Measurements from ENCODE around the gene SKAP2. TPM values are rescaled to one million over a fixed set of nuclear protein-coding genes. Genes with fewer than 3 reads are reported as not detected.
A peak's percentile ranks its signal among the peaks of the same experiment; 100 is the strongest.

SKAP2 gene
- total RNA-seq, 1 experiment from 2014 or later: 9.6 TPM

DNA sequence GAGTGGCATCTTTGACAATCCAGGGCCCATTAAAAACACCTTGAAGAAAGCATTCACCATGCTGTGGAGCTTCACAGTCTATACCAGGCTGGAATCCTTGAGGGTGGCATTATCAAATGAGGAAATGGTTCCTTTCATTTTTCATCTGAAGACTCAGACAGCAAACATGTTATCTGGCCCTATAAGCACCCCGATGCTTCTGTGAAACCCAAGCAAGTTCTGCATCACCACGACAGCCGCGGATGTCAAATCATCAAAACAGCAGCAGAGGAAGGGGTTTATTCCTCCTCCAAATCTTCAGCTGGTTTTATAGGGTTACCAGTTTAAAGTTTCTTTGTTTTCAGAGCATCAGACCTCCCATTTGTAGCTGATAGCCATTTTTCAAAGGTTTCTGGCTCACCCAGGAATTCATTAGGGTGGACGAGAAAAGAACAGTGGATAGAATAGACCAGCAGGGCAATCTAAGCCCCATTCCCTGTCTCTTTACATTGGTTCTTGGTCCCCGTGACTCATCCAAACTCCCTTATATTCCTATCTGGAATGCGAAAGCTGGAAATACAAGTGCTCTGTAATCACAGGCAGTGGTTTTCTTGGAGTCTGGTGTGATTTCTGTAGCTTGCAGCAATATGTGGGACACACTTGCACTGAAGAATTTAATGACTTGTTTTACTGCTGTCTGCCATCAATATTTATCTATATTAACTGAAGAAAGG lies 217.9 kb downstream of the SKAP2 start:
- Histone ChIP-seq H4K20me1 (ENCODE audit: low read length) (no peaks in the 10 kb centered on the region), H3F3A (ENCODE audit: low read length, unreplicated experiment) (no peaks in the 10 kb centered on the region), H2AFZ (ENCODE audit: low read length) (no peak overlapping the region), H3K4me2 (ENCODE audit: low read length) (no peak overlapping the region), H3K4me1 (ENCODE audit: insufficient read depth, low read length) (peaks cover 26% of the 10 kb centered on the region), H3K36me3 (ENCODE audit: low read depth, low read length) (no peaks in the 10 kb centered on the region), H3K4me3 (ENCODE audit: low read length) (no peak overlapping the region), H3K27me3 (ENCODE audit: low read length) (no peaks in the 10 kb centered on the region), H3K27ac (ENCODE audit: low read length) (no peak overlapping the region), H3K9me2 (replicated peaks; ENCODE audit: low read length) (no peaks in the 10 kb centered on the region), H3K9me3 (ENCODE audit: low read length) (no peaks in the 10 kb centered on the region), H3K79me2 (ENCODE audit: low read length) (no peaks in the 10 kb centered on the region), H3K9ac (ENCODE audit: low read length) (no peak overlapping the region)
- POLR2A ChIA-PET (ENCODE audit: unreplicated experiment): no interaction called here
- CTCF ChIA-PET: no interaction called here
- TF ChIP-seq, protein P1, sequence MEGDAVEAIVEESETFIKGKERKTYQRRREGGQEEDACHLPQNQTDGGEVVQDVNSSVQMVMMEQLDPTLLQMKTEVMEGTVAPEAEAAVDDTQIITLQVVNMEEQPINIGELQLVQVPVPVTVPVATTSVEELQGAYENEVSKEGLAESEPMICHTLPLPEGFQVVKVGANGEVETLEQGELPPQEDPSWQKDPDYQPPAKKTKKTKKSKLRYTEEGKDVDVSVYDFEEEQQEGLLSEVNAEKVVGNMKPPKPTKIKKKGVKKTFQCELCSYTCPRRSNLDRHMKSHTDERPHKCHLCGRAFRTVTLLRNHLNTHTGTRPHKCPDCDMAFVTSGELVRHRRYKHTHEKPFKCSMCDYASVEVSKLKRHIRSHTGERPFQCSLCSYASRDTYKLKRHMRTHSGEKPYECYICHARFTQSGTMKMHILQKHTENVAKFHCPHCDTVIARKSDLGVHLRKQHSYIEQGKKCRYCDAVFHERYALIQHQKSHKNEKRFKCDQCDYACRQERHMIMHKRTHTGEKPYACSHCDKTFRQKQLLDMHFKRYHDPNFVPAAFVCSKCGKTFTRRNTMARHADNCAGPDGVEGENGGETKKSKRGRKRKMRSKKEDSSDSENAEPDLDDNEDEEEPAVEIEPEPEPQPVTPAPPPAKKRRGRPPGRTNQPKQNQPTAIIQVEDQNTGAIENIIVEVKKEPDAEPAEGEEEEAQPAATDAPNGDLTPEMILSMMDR (conservative IDR thresholded peaks at IDR 0.05; ENCODE audit: low read depth, low read length): no peak
- TF ChIP-seq EZH2 (IDR thresholded peaks at IDR 0.05; ENCODE audit: low read length, unreplicated experiment): no peak
- intact Hi-C loops (cut with micrococcal nuclease): loop anchor here (5.0 kb wide), 1 partner anchor 139 kb away; no protein-coding TSS in a partner anchor
- ATAC-seq (no peak), DNase-seq (peak; percentile 53)
- BruUV-seq (replicated peaks): no TSS peak

DNA sequence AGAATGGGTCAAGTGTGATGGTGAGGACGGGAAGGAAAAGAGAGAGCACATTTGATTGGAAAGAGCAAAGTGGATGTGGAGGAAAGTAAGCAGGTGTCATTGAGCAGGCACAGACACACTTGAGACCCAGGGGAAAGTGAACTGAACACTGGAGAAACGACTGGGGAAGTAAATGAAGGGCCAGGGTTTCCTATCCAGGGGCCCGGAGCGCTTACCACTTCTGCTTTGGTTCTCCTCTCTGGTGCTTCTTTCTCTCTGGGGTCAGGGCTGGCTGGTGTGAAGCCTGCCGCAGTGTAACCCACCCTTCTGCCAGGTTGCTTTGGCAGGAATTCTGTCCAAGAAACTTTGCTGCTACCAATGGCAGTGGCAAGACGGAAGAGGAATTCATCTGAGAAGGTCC lies 219.3 kb downstream of the SKAP2 start:
- H2AFZ ChIP-seq (ENCODE audit: low read length): no peak overlapping the region
- no peak for DNase-seq
- H3K36me3 ChIP-seq (ENCODE audit: low read depth, low read length): no peaks in the 10 kb centered on the region
- TF ChIP-seq EZH2phosphoT487 (IDR thresholded peaks at IDR 0.05; ENCODE audit: borderline replicate concordance, low read length) (no peak), EZH2 (IDR thresholded peaks at IDR 0.05; ENCODE audit: low read length, unreplicated experiment) (no peak)
- TF ChIP-seq, protein P1 (conservative IDR thresholded peaks at IDR 0.05; ENCODE audit: low read depth, low read length): no peak
- no TSS peak for BruUV-seq (replicated peaks)
- H3K79me2 ChIP-seq (ENCODE audit: low read length): no peaks in the 10 kb centered on the region
- CTCF ChIA-PET: no interaction called here
- no peaks in the 10 kb centered on the region for H3K9me3 ChIP-seq (ENCODE audit: low read length)
- H3K9me2 ChIP-seq (replicated peaks; ENCODE audit: low read length): no peaks in the 10 kb centered on the region
- H3K9ac ChIP-seq (ENCODE audit: low read length): no peak overlapping the region
- no peaks in the 10 kb centered on the region for H4K20me1 ChIP-seq (ENCODE audit: low read length)
- intact Hi-C loops (cut with micrococcal nuclease): loop anchor here (5.0 kb wide), 1 partner anchor 138 kb away; no protein-coding TSS in a partner anchor
- H3K4me1 ChIP-seq (ENCODE audit: insufficient read depth, low read length): peaks cover 26% of the 10 kb centered on the region
- H3F3A ChIP-seq (ENCODE audit: low read length, unreplicated experiment): no peaks in the 10 kb centered on the region
- no peak overlapping the region for H3K27ac ChIP-seq (ENCODE audit: low read length)
- no peak overlapping the region for H3K4me2 ChIP-seq (ENCODE audit: low read length)
- no peaks in the 10 kb centered on the region for H3K27me3 ChIP-seq (ENCODE audit: low read length)
- POLR2A ChIA-PET (ENCODE audit: unreplicated experiment): no interaction called here
- no peak overlapping the region for H3K4me3 ChIP-seq (ENCODE audit: low read length)
- ATAC-seq: no peak

DNA sequence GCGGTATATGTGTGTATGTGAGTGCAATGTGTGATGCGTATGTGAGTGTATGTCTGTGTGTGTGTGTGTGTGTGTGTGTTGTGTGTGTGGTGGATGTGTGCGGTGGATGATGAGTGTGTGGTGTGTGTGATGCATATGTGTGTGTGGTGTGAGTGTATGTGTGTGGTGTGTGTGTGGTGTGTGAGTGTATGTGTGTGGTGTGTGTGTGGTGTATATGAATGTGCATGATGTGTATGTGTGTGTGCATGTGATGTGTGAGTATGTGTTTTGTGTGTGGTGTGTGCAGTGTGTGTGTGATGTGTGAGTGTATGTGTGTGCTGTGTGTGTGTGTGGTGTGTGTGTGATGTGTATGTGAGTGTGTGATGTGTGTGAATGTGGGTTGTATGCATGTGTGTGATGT lies 222.0 kb downstream of the SKAP2 start:
- Histone ChIP-seq H3K9ac (ENCODE audit: low read length) (no peak overlapping the region), H3K4me2 (ENCODE audit: low read length) (no peak overlapping the region), H3F3A (ENCODE audit: low read length, unreplicated experiment) (no peaks in the 10 kb centered on the region), H3K4me1 (ENCODE audit: insufficient read depth, low read length) (peaks cover 6% of the 10 kb centered on the region), H3K4me3 (ENCODE audit: low read length) (no peak overlapping the region), H2AFZ (ENCODE audit: low read length) (no peak overlapping the region), H4K20me1 (ENCODE audit: low read length) (no peaks in the 10 kb centered on the region), H3K36me3 (ENCODE audit: low read depth, low read length) (no peaks in the 10 kb centered on the region), H3K79me2 (ENCODE audit: low read length) (no peaks in the 10 kb centered on the region), H3K27ac (ENCODE audit: low read length) (no peak overlapping the region), H3K9me3 (ENCODE audit: low read length) (no peaks in the 10 kb centered on the region), H3K27me3 (ENCODE audit: low read length) (no peaks in the 10 kb centered on the region), H3K9me2 (replicated peaks; ENCODE audit: low read length) (no peaks in the 10 kb centered on the region)
- ChIA-PET CTCF (no interaction called here), POLR2A (ENCODE audit: unreplicated experiment) (no interaction called here)
- TF ChIP-seq EZH2 (IDR thresholded peaks at IDR 0.05; ENCODE audit: low read length, unreplicated experiment): no peak
- TF ChIP-seq, protein P1 (conservative IDR thresholded peaks at IDR 0.05; ENCODE audit: low read depth, low read length): no peak
- TF ChIP-seq EZH2phosphoT487 (IDR thresholded peaks at IDR 0.05; ENCODE audit: borderline replicate concordance, low read length): no peak
- intact Hi-C loops (cut with micrococcal nuclease): no loop called here
- ATAC-seq: no peak
- DNase-seq: no peak
- no TSS peak for BruUV-seq (replicated peaks)
